ENCODE results near the gene GALM.

DNA sequence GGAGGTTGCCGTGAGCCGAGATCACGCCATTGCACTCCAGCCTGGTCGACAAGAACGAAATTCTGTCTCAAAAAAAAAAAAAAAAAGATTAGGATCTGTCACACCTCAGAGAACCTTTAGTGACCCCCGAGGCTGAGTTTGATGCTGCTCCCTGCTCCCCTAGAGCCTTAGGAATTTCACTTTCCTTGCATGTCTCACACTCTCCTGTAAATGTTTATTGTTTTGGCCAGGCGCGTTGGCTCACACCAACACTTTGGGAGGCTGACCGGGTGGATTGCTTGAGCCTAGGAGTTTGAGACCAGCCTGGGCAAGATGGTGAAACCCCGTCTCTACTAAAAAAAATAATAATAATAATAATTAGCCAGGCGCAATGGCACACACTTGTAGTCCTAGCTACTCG lies 53.8 kb downstream of the GALM start:
- TF ChIP-seq, protein P1, sequence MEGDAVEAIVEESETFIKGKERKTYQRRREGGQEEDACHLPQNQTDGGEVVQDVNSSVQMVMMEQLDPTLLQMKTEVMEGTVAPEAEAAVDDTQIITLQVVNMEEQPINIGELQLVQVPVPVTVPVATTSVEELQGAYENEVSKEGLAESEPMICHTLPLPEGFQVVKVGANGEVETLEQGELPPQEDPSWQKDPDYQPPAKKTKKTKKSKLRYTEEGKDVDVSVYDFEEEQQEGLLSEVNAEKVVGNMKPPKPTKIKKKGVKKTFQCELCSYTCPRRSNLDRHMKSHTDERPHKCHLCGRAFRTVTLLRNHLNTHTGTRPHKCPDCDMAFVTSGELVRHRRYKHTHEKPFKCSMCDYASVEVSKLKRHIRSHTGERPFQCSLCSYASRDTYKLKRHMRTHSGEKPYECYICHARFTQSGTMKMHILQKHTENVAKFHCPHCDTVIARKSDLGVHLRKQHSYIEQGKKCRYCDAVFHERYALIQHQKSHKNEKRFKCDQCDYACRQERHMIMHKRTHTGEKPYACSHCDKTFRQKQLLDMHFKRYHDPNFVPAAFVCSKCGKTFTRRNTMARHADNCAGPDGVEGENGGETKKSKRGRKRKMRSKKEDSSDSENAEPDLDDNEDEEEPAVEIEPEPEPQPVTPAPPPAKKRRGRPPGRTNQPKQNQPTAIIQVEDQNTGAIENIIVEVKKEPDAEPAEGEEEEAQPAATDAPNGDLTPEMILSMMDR (IDR thresholded peaks at IDR 0.05; ENCODE audit: insufficient read depth, low read length, poor library complexity, severe bottlenecking): no peak
- TF ChIP-seq EZH2phosphoT487 (conservative IDR thresholded peaks at IDR 0.05; ENCODE audit: low read length): no peak

Data from SU-DHL-6 (cell line).